HG02852 (cell line): ENCODE data around the gene PIP5K1B.
"Not testable (repeated sequence)": the region's sequence is repeated elsewhere in the genome, so short reads cannot be mapped to it uniquely, and the experiment has no call there.

ENCODE experiments used
- ATAC-seq: cut with Tn5 transposase; IDR thresholded peaks from one replicate; pipeline ENCODE4 v1.9.1; 2021; ENCODE audit warnings: mild to moderate bottlenecking, moderate library complexity; ENCODE audit not compliant: unreplicated experiment

The PIP5K1B gene

GRCh38 chr9:68704814-68705530 is at the start of gene PIP5K1B:
TSS of gene PIP5K1B (plus strand) at chr9:68705240. CDS start at chr9:68822615, 117,375 bp downstream.
- peak; percentile 74 for ATAC-seq

DNA sequence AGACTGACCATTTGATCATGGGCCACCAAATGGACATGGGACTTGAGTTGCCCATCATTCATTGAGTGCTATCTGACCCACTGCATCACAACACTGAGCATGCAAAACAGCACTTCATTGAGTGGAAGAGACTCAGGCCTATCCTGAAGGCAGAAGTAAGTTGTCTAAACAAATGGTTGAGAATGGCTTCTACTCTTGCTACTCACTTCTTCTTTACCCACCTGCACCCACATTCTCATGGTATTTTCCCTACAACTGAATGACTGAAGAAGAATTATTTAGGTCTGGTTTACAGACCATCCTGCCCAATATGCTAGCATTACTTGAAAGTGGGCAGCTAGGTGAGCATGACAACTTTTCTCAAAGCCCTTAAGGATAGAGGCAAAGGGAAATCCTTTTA is 41.0 kb upstream of the PIP5K1B start:
- no peak for ATAC-seq

- no peak for ATAC-seq
Measured at GRCh38 chr9:68668127-68668526, 36.9 kb upstream of the PIP5K1B start.

DNA sequence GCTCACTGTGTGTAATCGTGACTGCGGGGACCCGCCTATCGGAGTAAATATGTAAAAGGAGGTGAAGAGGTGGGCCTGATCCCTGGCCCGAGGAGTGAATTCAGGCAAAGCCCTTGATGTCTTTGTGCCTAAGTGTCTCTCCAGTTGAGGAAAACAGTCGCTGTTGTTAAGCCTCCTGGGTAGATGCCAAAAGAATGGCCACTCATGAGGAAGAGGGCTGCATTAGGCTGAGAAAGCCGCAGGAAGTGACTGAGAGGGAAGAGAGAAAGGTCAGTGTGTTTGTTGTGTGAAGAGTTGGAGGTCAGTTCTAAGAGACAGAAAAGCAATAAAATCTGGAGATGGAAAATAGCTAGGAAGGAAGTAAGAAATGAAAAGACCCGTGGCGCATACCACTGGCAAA is 35.8 kb upstream of the PIP5K1B start:
- no peak for ATAC-seq

- peak; percentile 50 for ATAC-seq
Measured at GRCh38 chr9:68672215-68672614, 32.8 kb upstream of the PIP5K1B start.

- ATAC-seq, result no peak
Measured at GRCh38 chr9:68672625-68673024, 32.4 kb upstream of the PIP5K1B start.

DNA sequence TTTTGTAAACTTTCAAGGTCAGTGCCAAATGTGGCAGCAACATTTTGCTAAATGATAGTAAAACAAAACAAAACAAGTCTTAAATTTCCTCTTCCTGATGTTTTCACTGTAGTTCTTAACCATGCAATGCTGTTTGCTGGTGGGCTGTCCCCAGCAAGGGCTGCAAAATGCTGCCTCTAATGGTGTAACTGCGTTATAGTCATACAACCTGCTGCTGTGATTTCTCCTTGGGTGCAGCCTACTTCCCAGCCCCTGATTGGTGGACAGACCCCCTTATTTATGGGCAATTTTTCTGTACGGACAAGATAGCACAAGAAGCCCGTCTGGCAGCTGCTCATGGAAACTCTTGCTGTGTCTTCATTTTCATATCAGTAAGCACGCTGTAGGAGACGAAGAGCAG is 26.6 kb upstream of the PIP5K1B start:
- peak; percentile 61 for ATAC-seq

GRCh38 chr9:68683433-68683832 is 21.6 kb upstream of the PIP5K1B start:
- ATAC-seq, result no peak

GRCh38 chr9:68685213-68685612 is 19.8 kb upstream of the PIP5K1B start:
- no peak for ATAC-seq

DNA sequence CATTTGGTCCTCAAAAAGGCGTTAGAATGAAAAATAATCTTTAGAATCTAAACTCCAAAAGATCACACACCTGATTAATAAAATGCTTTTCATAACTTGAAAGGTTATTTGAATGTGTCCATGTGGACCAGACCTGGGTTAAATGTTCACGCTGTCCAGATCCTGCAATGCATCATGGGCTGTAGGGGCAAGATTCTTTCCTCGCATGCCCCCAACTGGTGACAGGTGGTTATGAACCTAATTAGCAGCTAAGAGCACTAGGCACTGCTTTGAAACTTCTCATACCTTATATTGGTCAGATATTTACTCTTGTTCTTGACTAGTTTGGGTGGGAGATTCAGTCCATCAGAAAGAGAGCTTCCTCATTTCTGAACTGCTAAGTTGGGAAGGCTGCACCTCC is 19.3 kb upstream of the PIP5K1B start:
- peak; percentile 96 for ATAC-seq

DNA sequence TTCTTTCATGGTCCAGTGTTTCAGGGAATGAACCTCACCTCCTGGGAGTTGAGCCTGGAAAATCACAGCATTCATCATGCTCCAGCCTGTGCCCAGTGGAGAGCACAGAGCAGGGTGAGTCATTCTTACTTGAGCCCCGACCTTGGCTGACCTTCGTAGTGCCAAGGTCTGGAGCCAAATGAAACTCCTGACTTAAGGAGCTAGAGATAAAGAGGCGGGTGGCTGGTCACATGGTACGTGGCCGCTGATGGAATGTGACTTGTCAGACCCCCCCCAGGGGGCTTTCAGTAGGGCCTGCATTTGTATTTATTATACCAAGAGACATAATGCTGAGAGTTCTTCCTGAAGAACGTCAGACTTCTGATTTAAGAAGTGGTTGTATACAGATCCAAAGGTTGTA is 15.0 kb upstream of the PIP5K1B start:
- no peak for ATAC-seq

GRCh38 chr9:68692519-68692918 is 12.5 kb upstream of the PIP5K1B start:
- no peak for ATAC-seq

DNA sequence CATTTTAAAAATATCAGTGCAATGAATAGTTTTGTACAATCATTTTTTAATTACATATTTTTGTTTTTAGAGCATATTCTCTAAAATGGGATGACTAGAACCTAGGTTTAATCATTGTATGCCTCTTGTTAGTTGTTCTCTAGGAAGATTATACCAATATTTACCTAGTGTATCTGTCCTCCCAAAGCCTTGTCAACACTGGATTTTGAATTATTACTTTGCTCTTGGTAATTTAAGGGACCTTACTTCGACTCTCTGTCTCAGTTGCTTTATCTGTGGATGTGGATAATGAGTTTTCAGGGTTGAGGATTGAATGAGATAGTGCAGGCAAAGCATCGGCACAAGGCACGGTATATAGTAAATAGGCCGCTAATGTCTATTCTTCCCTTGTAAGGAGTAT is 10.9 kb upstream of the PIP5K1B start:
- ATAC-seq, result no peak

GRCh38 chr9:68697851-68698250 is 7.2 kb upstream of the PIP5K1B start:
- no peak for ATAC-seq

- no peak for ATAC-seq
Measured at GRCh38 chr9:68698943-68699509, 6.0 kb upstream of the PIP5K1B start.

GRCh38 chr9:68699625-68700024 is 5.4 kb upstream of the PIP5K1B start:
- not testable (repeated sequence) for ATAC-seq

- no peak for ATAC-seq
Measured at GRCh38 chr9:68702493-68702892, 2.5 kb upstream of the PIP5K1B start.

GRCh38 chr9:68703672-68704071 is 1.4 kb upstream of the PIP5K1B start:
- ATAC-seq, result no peak

- no peak for ATAC-seq
Measured at GRCh38 chr9:68704498-68704813, 584 bp upstream of the PIP5K1B start.

GRCh38 chr9:68705531-68706362 is 707 bp downstream of the PIP5K1B start:
- peak; percentile 4 for ATAC-seq

- ATAC-seq, result peak; percentile 45
Measured at GRCh38 chr9:68706363-68707201, 1.5 kb downstream of the PIP5K1B start.
